ENCODE measurements around the gene GPANK1.

DNA sequence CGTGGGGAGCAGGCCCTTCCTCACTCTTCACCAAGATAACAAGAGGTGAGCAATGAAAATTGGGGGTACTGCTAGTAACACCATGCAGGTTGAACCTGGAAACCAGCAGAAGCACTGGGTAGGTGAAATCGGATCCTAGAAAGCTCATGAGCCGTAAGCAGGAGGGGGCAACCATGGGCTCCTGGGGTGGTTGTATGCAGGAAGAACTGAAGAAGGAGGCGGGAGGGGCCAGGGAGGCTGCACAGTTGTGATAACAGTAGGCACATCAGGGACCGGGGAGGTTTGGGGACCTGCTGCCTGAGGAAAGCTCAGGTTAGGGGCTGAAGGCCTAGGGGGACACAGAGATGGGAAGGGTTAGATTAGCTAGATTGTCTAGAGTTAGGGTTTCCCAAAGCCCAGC is 21.7 kb upstream of the GPANK1 start:
- TF ChIP-seq, protein P1, sequence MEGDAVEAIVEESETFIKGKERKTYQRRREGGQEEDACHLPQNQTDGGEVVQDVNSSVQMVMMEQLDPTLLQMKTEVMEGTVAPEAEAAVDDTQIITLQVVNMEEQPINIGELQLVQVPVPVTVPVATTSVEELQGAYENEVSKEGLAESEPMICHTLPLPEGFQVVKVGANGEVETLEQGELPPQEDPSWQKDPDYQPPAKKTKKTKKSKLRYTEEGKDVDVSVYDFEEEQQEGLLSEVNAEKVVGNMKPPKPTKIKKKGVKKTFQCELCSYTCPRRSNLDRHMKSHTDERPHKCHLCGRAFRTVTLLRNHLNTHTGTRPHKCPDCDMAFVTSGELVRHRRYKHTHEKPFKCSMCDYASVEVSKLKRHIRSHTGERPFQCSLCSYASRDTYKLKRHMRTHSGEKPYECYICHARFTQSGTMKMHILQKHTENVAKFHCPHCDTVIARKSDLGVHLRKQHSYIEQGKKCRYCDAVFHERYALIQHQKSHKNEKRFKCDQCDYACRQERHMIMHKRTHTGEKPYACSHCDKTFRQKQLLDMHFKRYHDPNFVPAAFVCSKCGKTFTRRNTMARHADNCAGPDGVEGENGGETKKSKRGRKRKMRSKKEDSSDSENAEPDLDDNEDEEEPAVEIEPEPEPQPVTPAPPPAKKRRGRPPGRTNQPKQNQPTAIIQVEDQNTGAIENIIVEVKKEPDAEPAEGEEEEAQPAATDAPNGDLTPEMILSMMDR (IDR thresholded peaks at IDR 0.05) = no peak
- no peak for TF ChIP-seq POLR2AphosphoS5 (IDR thresholded peaks at IDR 0.05; ENCODE audit: low read depth, low read length)
- TF ChIP-seq, protein P2, sequence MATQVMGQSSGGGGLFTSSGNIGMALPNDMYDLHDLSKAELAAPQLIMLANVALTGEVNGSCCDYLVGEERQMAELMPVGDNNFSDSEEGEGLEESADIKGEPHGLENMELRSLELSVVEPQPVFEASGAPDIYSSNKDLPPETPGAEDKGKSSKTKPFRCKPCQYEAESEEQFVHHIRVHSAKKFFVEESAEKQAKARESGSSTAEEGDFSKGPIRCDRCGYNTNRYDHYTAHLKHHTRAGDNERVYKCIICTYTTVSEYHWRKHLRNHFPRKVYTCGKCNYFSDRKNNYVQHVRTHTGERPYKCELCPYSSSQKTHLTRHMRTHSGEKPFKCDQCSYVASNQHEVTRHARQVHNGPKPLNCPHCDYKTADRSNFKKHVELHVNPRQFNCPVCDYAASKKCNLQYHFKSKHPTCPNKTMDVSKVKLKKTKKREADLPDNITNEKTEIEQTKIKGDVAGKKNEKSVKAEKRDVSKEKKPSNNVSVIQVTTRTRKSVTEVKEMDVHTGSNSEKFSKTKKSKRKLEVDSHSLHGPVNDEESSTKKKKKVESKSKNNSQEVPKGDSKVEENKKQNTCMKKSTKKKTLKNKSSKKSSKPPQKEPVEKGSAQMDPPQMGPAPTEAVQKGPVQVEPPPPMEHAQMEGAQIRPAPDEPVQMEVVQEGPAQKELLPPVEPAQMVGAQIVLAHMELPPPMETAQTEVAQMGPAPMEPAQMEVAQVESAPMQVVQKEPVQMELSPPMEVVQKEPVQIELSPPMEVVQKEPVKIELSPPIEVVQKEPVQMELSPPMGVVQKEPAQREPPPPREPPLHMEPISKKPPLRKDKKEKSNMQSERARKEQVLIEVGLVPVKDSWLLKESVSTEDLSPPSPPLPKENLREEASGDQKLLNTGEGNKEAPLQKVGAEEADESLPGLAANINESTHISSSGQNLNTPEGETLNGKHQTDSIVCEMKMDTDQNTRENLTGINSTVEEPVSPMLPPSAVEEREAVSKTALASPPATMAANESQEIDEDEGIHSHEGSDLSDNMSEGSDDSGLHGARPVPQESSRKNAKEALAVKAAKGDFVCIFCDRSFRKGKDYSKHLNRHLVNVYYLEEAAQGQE (IDR thresholded peaks at IDR 0.05; ENCODE audit: insufficient read depth in 1 of 2, low read depth in 2 of 2, low read length in 1 of 2) = no peak
